Measurements from ENCODE around the gene ME3.

The ME3 gene

GRCh38 chr11:86692746-86693145 is 20.3 kb upstream of the ME3 start:
- no peak for DNase-seq (ENCODE audit: low spot score)

GRCh38 chr11:86692317-86692716 is 19.9 kb upstream of the ME3 start:
- DNase-seq (ENCODE audit: low spot score), result no peak

GRCh38 chr11:86688398-86689179 is 16.2 kb upstream of the ME3 start:
- no peak for DNase-seq (ENCODE audit: low spot score)

GRCh38 chr11:86687185-86687778 is 14.9 kb upstream of the ME3 start:
- no peak for DNase-seq (ENCODE audit: low spot score)

DNA sequence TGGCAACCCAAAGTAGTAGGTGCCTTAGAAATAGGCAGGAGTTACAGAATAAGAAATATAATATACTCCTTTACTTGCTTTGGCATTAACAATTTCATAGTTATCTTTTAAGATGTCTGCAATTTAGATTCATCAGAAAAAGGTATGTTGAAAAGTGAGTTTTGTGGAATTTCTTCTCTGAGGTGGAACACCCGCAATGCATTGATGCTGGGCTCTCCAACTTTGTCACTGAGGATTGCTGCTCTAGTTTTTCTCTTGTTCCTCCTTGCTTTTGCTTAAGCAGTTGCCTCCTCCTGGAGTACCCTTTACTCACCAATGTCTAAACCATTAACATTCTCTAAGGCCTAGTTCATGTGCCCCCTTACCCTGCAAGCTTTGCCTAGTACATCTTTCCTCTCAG is 14.1 kb upstream of the ME3 start:
- DNase-seq (ENCODE audit: low spot score), result no peak

DNA sequence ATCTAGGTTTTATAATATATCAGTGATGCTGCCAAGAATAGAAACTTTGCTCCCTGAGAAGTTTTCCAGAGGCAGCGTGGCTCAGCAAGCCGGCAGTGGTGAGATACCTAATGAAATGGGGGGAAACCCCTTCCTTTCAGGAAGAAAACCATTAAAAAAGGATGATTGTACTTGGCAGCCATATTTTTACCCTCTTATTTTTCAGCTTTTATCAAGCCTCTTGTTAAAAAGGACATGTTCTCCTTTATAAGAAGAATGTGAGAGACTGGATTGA is 9.0 kb upstream of the ME3 start:
- DNase-seq (ENCODE audit: low spot score), result no peak

- DNase-seq (ENCODE audit: low spot score), result no peak
Observed at GRCh38 chr11:86680716-86681482, 8.5 kb upstream of the ME3 start.

DNA sequence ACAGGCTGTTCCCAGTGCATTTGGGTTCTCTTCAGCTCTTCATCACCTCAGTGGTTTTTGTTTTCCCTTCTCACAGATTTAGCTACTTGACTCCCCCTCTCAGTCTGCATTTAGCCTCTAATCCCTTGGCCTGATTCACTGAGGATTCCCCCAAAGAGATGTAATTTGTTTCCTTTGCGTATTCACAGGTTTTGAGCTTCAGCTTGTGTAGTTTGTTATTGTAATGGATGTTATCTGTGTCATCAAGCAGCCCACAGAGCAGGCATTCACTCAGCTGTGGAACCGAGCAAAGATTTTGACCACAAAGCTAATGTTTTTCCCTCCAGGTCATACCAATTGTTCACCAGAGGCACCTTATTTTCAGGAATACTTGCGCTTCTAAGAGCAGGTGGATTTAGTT is 6.4 kb upstream of the ME3 start:
- no peak for DNase-seq (ENCODE audit: low spot score)

DNA sequence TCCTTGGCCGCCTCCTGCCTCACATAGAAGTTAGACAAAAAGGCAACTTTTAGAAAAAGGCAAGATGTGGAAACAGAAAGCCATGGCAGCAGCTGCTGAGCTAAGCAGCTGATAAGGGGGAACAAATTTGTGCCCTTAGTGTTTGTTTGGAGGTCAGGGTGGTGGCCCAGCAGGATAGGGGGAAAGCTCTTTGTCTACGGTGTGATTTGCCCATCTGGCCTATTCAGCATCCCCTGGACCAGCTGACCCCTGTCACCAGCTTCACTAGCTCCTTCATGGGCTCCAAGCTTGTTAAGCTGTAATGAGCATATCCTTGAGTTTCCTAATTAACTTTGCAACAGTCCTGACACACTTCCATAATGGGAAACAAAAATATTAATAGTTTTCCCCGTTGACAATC is 5.9 kb upstream of the ME3 start:
- no peak for DNase-seq (ENCODE audit: low spot score)

DNA sequence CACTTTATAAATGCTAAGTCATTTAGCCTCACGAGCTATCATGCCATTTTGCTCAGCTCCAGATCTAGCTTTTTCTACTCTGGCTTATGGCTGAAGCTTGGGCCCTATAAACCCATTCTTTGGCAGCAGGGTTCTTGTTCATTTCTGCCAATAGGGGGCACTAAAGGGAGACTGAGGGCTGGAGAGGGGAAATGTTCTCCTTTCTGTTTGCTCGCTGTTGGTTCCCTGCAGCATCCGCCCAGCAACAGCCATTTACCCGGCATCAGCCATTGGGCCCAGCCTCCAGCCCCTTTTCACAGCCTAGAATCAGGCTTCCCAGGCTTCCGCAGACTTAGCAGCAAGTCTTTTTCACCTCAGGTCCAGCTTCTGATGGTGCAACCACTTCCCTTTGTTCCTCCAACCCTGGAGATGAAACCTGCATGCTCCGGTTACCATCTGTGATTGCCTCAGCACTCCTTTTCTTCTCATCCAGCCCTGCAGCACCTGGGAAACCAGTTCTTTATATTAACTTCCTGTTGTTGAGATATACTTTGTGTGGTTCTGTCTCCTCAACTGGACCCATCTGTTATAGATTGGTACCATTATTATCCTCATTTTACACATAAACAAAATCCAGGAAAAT is 4.2 kb upstream of the ME3 start:
- peak; percentile 26 for DNase-seq (ENCODE audit: low spot score)

DNA sequence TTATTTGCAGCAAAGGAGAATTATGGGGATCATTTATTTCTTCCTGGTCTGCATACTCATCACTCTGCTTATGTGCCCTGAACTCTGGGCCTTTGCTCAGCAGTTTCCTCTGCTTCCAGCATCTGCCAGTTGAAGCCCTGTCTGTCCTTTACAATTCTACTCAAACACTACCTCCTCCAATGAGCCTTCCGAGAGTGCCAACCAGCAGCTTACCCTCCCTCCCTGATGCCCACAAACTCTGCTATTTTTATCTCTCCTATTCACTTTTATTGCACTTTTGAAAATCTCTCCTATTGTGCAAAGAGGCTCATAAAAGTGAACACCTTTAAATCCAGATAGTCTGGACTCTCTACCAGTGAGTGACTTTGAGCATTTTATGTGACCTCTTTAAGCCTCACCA is 3.6 kb upstream of the ME3 start:
- DNase-seq (ENCODE audit: low spot score), result no peak

DNA sequence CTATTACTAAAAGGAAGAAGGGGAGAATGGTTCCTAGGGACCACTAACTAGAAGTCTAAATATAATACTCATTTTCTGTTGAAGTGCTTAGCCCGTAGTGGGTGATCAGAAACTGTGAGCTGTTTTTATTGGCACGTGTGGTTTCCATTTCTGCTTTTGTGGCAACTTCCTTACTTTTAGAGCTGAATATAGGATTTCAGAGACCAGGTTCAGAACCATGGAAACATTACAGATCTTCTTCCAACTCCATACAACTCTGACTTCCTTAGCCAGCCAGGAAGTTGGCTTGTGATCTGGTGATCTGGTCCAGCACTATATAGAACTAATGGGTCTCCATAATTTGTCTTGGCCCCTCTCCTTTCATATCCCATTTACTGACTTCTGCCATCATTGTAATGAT is 2.6 kb upstream of the ME3 start:
- no peak for DNase-seq (ENCODE audit: low spot score)

DNA sequence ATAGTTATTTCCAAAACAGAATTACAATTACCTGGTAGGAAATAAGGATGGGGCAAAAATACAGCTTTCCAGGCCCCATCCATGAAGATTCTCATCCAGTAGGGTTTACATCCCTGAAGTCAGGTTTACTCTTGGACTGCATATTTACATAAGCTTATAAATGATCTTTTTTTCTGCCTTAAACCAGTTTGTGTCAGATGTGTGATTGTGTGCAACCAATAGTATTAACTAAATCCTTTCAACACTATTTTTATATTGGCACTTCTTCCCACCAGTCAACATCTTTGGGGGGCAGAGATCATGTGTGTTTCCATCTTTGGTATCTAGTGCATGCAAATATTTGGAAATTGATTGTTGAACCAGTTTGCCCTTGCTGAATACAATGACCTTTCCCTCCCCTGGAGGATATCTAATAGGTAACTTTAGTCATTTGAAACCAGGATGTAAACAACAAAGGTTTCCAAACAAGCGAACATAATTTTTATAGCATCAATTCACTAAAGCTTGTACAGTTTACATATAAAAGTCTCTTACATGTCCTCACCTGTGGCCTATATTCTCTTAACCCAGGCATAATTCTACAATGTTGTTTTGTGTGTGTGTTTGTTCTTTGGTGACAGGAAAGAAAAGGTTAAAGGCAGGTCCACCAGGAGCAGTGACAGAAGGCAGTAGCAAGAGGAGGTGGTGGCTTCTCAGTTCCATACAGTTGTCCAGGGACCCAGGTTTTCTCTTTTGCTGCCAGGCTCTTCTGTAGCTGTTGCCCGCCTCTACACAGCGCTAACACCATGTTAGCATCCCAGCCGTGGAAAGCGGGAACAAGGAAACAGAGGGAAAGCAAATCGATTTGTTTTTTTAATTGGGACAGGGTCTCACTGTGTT is 1.7 kb upstream of the ME3 start:
- no peak for DNase-seq (ENCODE audit: low spot score)

GRCh38 chr11:86673055-86673843 is 833 bp upstream of the ME3 start:
- DNase-seq (ENCODE audit: low spot score), result no peak

GRCh38 chr11:86671531-86672006 is 847 bp downstream of the ME3 start:
- no peak for DNase-seq (ENCODE audit: low spot score)

- no peak for DNase-seq (ENCODE audit: low spot score)
Observed at GRCh38 chr11:86670911-86671310, 1.5 kb downstream of the ME3 start.

DNA sequence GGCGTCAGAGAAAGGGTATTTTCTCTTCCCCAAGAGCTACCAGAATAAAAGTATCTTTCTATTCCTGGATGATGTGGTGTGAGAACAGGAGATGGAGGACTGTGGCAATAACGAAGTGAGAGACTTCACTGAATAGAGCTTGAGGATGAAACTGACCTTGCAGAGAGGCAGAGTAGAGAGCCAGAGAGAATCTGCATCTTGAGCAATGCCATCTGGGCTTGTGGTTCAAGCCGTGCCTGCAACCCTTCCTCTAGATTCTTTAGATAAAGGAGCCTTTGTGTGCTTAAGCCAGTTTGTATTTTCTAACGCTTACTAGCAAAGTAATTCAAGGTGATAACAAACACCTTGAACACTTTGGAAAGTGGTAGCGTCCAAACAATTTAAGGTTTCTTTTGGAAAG is 2.2 kb downstream of the ME3 start:
- DNase-seq (ENCODE audit: low spot score), result no peak

GRCh38 chr11:86669424-86669823 is 3.0 kb downstream of the ME3 start:
- DNase-seq (ENCODE audit: low spot score), result no peak

GRCh38 chr11:86668929-86669328 is 3.5 kb downstream of the ME3 start:
- no peak for DNase-seq (ENCODE audit: low spot score)

DNA sequence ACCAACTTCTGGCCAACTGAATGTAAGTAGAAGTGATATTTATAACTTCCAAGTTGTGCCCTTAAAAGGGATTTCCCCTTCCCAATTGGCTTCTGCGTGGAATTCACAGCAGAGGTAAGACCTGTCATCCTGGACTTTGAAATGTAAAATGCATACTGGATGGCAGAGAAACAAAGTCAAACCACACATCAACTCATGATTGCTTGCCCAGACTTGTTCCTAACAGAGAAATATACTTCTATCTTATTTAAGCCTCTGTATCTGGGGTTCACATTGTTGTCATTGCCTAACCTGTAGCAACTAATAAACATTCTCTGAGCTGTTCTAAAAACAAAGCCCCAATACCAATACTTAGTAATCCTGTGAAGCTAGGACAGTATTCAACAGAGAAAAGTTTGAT is 6.2 kb downstream of the ME3 start:
- DNase-seq (ENCODE audit: low spot score), result no peak

GRCh38 chr11:86664930-86665329 is 7.5 kb downstream of the ME3 start:
- DNase-seq (ENCODE audit: low spot score), result no peak

All from NAMALWA (cell line).